NCI-H128 (cell line): Measurements from ENCODE around the gene E2F1.
"Not testable (repeated sequence)": the region's sequence is repeated elsewhere in the genome, so short reads cannot be mapped to it uniquely, and the experiment has no call there.

Experiments used
- DNase-seq: peaks from one replicate; lab custom pipeline; 2025; ENCODE audit not compliant: unreplicated experiment; lab: John Stamatoyannopoulos, UW

The E2F1 gene

DNA sequence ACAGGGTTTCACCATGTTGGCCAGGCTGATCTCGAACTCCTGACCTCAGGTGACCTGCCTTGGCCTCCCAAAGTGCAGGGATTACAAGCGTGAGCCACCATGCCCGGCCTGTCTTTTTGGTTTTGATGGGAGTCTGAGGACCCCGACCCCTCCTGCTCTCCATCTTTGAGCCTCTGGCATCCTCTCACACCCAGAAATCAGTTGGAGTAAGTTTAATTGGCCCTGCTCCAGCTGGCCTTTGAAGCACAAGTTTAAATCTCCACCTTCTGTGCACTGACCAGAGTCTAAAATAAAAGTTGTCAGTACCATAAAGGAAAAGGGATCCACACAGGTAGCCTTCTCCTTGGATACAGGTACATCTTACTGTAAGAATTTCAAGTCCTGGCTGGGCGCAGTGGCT, 40.0 kb downstream of the E2F1 start:
- DNase-seq, result no peak

DNA sequence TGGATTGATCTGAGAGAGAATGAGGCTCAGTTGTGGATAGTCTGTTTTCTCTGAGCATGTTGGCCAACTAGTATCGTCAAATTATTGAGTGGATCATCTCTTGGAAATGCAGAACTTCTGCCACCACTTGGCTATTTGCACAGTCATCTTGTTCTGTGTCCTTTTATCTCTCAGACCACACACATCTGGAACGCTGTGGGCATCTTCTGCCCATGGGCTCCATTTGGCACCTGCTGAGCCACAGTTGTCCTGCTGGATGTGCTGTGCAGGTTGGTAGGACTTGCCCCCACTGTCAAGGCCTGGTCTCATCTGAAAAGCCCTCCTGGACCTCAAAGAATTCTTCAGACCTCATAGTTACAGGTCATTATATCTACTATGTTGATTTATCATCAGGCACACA, 40.8 kb downstream of the E2F1 start:
- DNase-seq, result no peak

DNA sequence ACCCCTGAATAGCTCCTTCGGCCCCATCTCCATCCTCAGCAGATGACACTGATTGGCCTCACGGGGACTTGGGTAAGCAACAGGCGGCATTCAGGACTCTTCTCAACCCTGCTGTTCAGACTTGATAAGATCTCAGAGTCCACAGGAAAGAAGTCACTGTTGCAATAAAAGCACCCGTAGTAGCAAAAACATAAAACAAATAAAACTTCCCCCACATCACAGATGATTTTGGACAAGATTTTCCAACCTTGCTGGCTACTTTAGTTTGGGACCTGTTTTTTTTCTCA, 41.2 kb downstream of the E2F1 start:
- DNase-seq, result no peak

DNA sequence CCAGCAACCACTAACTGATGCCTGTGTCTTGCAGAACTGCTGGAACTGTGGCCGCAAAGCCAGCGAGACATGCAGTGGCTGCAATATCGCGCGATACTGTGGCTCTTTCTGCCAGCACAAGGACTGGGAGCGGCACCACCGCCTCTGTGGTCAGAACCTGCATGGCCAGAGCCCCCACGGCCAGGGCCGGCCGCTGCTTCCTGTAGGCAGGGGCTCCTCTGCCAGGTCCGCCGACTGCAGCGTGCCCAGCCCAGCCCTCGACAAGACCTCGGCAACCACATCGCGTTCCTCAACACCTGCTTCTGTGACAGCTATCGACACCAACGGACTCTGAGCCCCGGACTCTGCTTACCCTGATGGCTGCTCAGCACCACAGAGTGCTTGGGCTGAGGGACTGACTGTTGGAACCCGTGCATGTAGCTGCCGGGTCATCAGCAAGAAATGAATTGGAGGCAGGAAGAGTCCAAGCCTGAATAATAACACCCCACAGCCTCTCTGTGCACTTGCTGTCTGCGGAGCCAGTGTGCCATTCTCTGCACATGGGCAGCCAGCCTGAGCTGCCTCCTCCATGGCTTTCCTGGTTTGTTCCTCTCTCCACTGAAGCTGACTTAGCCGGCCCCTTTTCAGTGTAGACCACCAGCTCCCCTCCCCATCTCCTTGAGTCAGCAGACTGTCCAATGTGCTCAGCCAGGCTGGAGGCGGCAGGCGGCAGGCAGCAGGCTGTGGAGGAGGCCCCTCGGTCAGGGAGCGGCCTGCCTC, 41.7 kb downstream of the E2F1 start:
- no peak for DNase-seq

DNA sequence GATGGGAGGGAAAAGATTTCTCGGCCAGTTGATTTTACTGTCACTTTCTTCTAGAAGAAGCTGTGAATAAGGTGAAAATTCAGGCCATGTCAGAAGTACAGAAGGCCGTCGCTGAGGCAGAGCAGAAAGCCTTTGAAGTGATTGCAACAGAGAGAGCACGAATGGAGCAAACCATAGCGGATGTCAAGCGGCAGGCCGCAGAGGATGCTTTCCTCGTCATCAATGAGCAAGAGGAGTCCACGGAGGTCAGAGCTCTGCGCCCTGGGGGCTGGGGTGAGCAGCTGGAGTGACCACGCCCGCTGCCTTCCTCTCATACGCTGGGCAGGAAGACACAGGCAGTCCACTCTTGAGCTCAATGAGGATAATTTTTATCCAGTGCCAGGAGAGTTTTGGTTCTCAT, 45.9 kb downstream of the E2F1 start:
- no peak for DNase-seq

DNA sequence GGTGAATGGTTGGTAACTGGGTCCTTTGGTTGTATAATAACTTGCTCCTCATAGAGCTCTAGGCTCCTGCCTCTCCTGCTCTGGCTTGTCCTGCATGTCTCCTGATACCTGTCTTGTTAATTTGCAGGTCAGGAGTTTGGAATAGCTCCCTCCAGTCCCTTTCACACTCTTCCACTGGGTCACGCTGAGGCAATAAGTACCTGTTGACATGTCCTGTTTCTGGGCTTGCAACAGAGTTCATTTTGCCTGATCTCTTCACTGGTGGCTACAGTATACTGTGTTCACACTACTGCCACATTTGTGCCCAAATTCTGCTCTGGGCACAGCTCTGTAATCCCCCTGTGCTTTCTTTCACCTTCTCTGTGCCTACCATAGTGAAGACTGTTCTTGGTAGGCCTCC, 49.4 kb downstream of the E2F1 start:
- DNase-seq, result no peak

DNA sequence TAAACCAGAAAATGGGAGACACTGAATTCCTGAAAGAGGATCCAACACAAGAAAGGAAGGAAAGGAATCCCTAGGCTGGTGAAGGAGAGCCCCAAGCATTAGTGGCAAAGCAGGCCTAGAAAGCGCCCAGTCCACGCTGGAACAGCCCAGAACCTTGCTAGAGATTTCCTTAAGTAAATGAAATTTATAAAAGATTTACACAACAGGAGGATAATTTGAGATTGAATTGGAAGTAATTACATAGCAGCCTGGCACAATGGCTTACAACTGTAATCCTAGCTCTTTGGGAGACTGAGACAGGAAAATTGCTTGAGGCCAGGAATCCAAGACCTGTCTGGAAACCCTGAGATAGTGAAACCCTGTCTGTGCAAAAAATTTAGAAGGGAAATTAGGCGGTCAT, 50.8 kb downstream of the E2F1 start:
- DNase-seq, result no peak

DNA sequence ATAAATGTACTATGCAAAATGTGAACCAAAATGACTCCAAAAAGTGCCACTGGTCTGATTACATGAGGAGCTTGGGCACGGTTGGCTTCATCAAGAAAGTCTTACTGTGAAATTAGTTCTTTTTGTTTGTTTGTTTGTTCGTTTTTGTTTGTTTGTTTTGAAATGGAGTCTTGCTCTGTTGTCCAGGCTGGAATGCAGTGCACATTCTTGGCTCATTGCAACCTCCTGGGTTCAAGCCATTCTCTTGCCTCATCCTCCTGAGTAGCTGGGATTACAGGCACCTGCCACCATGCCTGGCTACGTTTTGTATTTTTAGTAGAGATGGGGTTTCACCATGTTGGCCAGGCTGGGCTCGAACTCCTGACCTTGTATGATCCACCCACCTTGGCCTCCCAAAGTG, 54.3 kb downstream of the E2F1 start:
- not testable (repeated sequence) for DNase-seq

DNA sequence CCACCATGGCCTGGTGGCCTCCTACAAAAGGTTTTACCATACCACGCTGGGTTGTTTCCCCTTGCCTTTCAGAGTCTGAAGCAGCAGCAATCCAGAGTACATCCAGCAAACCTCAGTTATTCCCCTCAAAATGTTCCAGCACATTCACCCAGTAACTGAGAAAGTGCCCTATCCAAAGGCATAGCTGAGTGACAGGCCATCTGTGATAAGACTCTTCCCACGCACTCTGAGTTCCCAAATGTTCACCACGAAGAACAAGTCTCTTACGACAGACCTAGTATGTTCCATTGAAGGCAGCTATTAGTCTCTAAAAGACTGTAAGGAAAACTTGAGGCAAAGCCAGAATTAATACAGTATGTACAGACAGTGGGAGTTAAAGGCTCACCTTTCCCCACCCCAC, 55.7 kb downstream of the E2F1 start:
- no peak for DNase-seq

DNA sequence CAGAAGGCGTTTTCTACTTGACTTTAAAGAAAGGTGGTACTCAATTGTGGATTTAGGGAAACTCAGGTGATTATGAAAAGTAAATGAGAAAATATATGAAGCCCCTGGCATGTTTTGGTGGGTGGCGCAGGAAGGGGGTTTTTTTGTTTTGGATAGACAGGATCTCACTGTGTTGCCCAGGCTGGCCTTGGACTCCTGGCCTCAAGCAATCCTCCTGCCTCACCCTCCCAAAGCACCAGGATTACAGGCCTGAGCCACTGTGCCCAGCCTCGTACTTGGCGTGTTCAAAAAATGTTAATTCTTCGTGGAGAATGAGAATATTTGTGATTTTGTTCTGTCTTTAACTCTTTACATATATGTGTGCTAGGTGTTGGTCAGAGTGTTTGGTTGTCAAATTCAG, 56.2 kb downstream of the E2F1 start:
- DNase-seq, result no peak

DNA sequence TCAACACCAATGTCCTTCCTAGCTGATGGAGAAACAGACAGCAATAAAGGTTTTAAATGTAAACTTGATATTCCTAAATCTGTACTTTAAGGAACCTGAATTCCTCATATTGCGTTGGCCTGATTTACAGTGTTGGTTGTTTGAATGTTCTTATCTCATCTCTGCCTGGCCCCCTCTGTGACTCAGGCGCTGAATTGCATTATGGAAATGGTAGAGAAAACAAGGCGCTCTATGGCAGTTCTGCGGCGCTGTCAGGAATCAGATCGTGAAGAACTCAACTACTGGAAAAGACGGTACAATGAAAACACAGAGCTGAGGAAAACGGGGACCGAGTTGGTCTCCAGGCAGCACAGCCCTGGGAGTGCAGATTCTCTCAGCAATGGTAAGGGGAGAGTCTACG, 56.7 kb downstream of the E2F1 start:
- DNase-seq, result no peak

DNA sequence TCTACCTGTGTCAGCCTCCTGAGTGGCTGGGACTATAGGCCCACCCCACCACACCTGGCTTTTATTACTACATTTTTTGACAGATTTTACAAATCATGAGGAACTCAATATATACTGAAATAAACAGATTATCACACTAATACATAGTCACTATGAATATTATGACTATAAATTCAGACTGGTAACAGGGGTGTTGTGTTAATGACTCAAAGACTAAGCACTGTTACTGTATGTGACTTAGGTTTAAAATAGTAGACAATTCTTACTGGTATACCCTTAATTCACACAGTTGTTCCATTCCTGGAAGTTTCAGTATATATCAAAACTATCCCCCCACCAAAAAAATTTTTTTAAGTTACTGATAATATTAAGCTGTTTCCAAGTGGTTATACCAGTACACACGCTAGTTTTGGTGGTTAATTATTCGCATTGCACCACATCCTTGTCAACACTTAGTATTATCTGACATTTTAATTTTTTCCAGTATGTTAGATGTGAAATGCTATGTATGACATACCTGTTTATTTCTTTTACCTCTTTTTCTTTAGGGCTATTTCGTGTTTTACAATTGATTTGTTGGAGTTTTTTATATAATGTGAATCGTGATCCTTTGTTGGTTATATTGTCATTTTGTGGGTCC, 58.5 kb downstream of the E2F1 start:
- no peak for DNase-seq

DNA sequence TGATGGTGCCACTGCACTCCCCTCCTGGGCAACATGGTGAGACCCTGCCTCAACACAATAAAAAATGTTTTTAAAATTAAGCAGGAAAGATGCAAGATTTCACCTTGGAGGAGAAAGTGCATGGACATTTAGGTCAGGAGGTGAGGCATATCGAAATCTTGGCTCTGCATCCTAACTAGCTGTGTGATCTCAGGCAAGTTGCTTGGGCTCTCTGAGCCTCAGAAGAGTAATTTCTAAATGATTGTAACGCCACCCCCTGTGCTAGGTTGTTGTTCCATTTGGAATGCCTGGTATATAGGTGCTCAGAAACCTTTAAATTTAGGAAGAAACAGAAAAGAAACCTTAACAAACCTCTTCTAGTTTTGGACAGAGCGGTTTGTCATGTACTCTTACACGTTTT, 60.0 kb downstream of the E2F1 start:
- DNase-seq, result no peak
